GM23338 (cell line): Measurements from ENCODE around the gene OLFM1. TPM values are rescaled to one million over a fixed set of nuclear protein-coding genes. Genes with fewer than 3 reads are reported as not detected.

Experiments
- ATAC-seq: fragments of 200-7000 bp; cut with Tn5 transposase; 3 replicates; pipeline ENCODE4 v1.9.1; 2020
- DNase-seq: peaks from one replicate; pipeline ENCODE4 v3.0.0-alpha.2; 2015; ENCODE audit warnings: low spot score
- H2AFZ ChIP-seq: fragments of 200-600 bp; sonication (generic); 2 replicates; pipeline ENCODE4 v1.8.0; 2016; ENCODE audit warnings: antibody characterized with exemption, mild to moderate bottlenecking, moderate library complexity
- H3F3A ChIP-seq: fragments of 200-600 bp; sonication (generic); replicated peaks from 2 replicates; pipeline ENCODE4 v1.8.0; 2017; ENCODE audit warnings: antibody characterized with exemption, mixed run types, low read depth
- H3K27ac ChIP-seq: fragments of 200-600 bp; sonication (generic); 2 replicates; pipeline ENCODE4 v1.6.1; 2016; ENCODE audit warnings: low read depth
- H3K27me3 ChIP-seq: fragments of 200-600 bp; sonication (generic); 2 replicates; pipeline ENCODE4 v1.8.0; 2016; ENCODE audit warnings: mild to moderate bottlenecking, mixed run types, moderate library complexity; ENCODE audit not compliant: insufficient read depth
- H3K36me3 ChIP-seq: fragments of 200-600 bp; sonication (generic); 2 replicates; pipeline ENCODE4 v1.8.0; 2016; ENCODE audit warnings: mild to moderate bottlenecking; ENCODE audit not compliant: insufficient read depth
- H3K4me1 ChIP-seq: fragments of 200-600 bp; sonication (generic); 2 replicates; pipeline ENCODE4 v1.8.0; 2016; ENCODE audit warnings: mild to moderate bottlenecking, moderate library complexity; ENCODE audit not compliant: insufficient read depth
- H3K4me2 ChIP-seq: fragments of 200-600 bp; sonication (generic); 2 replicates; pipeline ENCODE4 v1.7.1; 2017; ENCODE audit warnings: mixed run types
- H3K4me3 ChIP-seq: fragments of 200-600 bp; sonication (generic); 2 replicates; pipeline ENCODE4 v1.6.1; 2016; ENCODE audit warnings: mixed run types
- H3K79me2 ChIP-seq: fragments of 200-600 bp; sonication (generic); replicated peaks from 2 replicates; pipeline ENCODE4 v1.8.0; 2017; ENCODE audit warnings: mild to moderate bottlenecking; ENCODE audit not compliant: insufficient read depth
- H3K9me2 ChIP-seq: fragments of 200-600 bp; sonication (generic); 2 replicates; pipeline ENCODE4 v1.8.0; 2017; ENCODE audit not compliant: insufficient read depth
- H4K20me1 ChIP-seq: fragments of 200-600 bp; sonication (generic); replicated peaks from 2 replicates; pipeline ENCODE4 v1.8.0; 2017; ENCODE audit warnings: mild to moderate bottlenecking; ENCODE audit not compliant: insufficient read depth
- H3K27ac Mint-ChIP-seq: 2 replicates; pipeline ENCODE4 v1.8.0; 2020; ENCODE audit warnings: inconsistent platforms, mild to moderate bottlenecking, moderate library complexity, mixed read lengths
- H3K27me3 Mint-ChIP-seq: 3 replicates; pipeline ENCODE4 v1.8.0; 2022; ENCODE audit warnings: low read depth, mild to moderate bottlenecking, moderate library complexity, mixed read lengths, inconsistent platforms; ENCODE audit not compliant: insufficient read depth, poor library complexity
- H3K36me3 Mint-ChIP-seq: 3 replicates; pipeline ENCODE4 v1.8.0; 2021; ENCODE audit warnings: low read depth, mild to moderate bottlenecking, inconsistent platforms, moderate library complexity, mixed read lengths
- H3K4me1 Mint-ChIP-seq: 3 replicates; pipeline ENCODE4 v1.8.0; 2020; ENCODE audit warnings: mild to moderate bottlenecking, inconsistent platforms, mixed read lengths
- H3K4me3 Mint-ChIP-seq: 3 replicates; pipeline ENCODE4 v1.8.0; 2021; ENCODE audit warnings: moderate library complexity, mild to moderate bottlenecking, inconsistent platforms, mixed read lengths
- H3K9me3 Mint-ChIP-seq: 3 replicates; pipeline ENCODE4 v1.8.0; 2020; ENCODE audit warnings: moderate library complexity, mild to moderate bottlenecking, inconsistent platforms, mixed read lengths
- ETS1 ChIP-seq: IDR thresholded peaks from 2 replicates; pipeline ENCODE4 v1.6.1; 2016; ENCODE audit warnings: antibody characterized with exemption
- EZH2 ChIP-seq: fragments of 200-600 bp; sonication (generic); IDR thresholded peaks from one replicate; pipeline ENCODE4 v1.8.0; 2017; ENCODE audit warnings: antibody characterized with exemption, mild to moderate bottlenecking, low read depth; ENCODE audit not compliant: unreplicated experiment
- EZH2phosphoT487 ChIP-seq: fragments of 200-600 bp; sonication (generic); IDR thresholded peaks from one replicate; pipeline ENCODE4 v1.8.1; 2018; ENCODE audit warnings: antibody characterized with exemption; ENCODE audit not compliant: unreplicated experiment
- JUNB ChIP-seq: IDR thresholded peaks from one replicate; pipeline ENCODE4 v1.6.1; 2016; ENCODE audit warnings: antibody characterized with exemption; ENCODE audit not compliant: unreplicated experiment
- NANOG ChIP-seq: IDR thresholded peaks from 2 replicates; pipeline ENCODE4 v1.6.1; 2016; ENCODE audit warnings: antibody characterized with exemption, borderline replicate concordance
- POLR2AphosphoS5 ChIP-seq: IDR thresholded peaks from 2 replicates; pipeline ENCODE4 v1.6.1; 2016; ENCODE audit warnings: antibody characterized with exemption, low read depth
- REST ChIP-seq: IDR thresholded peaks from one replicate; pipeline ENCODE4 v1.6.1; 2018; ENCODE audit warnings: antibody characterized with exemption; ENCODE audit not compliant: unreplicated experiment
- STAT1 ChIP-seq: IDR thresholded peaks from one replicate; pipeline ENCODE4 v1.6.1; 2016; ENCODE audit warnings: antibody characterized with exemption; ENCODE audit not compliant: unreplicated experiment
- ZNF114 ChIP-seq: fragments of 250-450 bp; sonication (Bioruptor Pico); IDR thresholded peaks from 2 replicates; pipeline ENCODE4 v1.5.0; 2020; ENCODE audit warnings: mild to moderate bottlenecking, moderate library complexity
- ZNF331 ChIP-seq: fragments of 250-450 bp; sonication (Bioruptor Pico); IDR thresholded peaks from 2 replicates; pipeline ENCODE4 v1.5.0; 2020; ENCODE audit warnings: low read depth, mild to moderate bottlenecking, moderate library complexity
- ZNF462 ChIP-seq: fragments of 250-450 bp; sonication (Bioruptor Pico); IDR thresholded peaks from 2 replicates; pipeline ENCODE4 v1.5.0; 2020; ENCODE audit warnings: mild to moderate bottlenecking, moderate library complexity
- polyA plus RNA-seq: library from polyadenylated mRNA; unstranded; fragments of >200 nt; fragmentation: Nextera tagmentation; extraction: Ambion mirVana; gene quantifications from 2 replicates; pipeline ENCODE4 v1.2.1, GENCODE V29; 2016
- total RNA-seq: library from RNA; depleted of rRNA; stranded (reverse); fragments of >200 nt; shearing (Covaris generic); gene quantifications from 2 replicates; pipeline ENCODE4 v1.2.3, GENCODE V29; 2014

OLFM1 gene
- total and polyA plus RNA-seq, 2 experiments from 2014 or later: 20.6 to 40.1 TPM

- Histone ChIP-seq H3K4me1 (no peaks in the 10 kb centered on the region), H3K4me3 (no peak overlapping the region), H3K27me3 (no peaks in the 10 kb centered on the region), H3K4me2 (no peak overlapping the region), H3K36me3 (no peaks in the 10 kb centered on the region), H3K27ac (no peak overlapping the region), H3K9me2 (no peaks in the 10 kb centered on the region), H3F3A (no peaks in the 10 kb centered on the region), H2AFZ (no peak overlapping the region), H3K79me2 (no peaks in the 10 kb centered on the region), H4K20me1 (no peaks in the 10 kb centered on the region)
- Mint-ChIP-seq H3K4me3 (no peak overlapping the region), H3K36me3 (peaks cover 9% of the 10 kb centered on the region; the same call in 1 of the 3 replicates), H3K9me3 (peaks cover 15% of the 10 kb centered on the region), H3K27ac (no peak overlapping the region), H3K27me3 (peaks cover 11% of the 10 kb centered on the region), H3K4me1 (peaks cover 12% of the 10 kb centered on the region)
- no peak for DNase-seq
- ATAC-seq: no peak
- TF ChIP-seq JUNB (no peak), EZH2phosphoT487 (no peak), ZNF331 (CRISPR knock-in tag) (no peak), STAT1 (no peak), NANOG (no peak), ZNF114 (CRISPR knock-in tag) (no peak), EZH2 (no peak), POLR2AphosphoS5 (no peak), REST (no peak), ETS1 (no peak), ZNF462 (CRISPR knock-in tag) (no peak)
Observed at GRCh38 chr9:135154050-135154615, 66.7 kb downstream of the OLFM1 start.
